Parathyroid adenoma (tissue), 2 donors: Measurements from ENCODE around the gene ARIH2.

Source experiments
- H2AFZ ChIP-seq: fragments of 300-600 bp; sonication (generic); one replicate; pipeline ENCODE4 v1.7.0; 2017; ENCODE audit warnings: antibody characterized with exemption, mild to moderate bottlenecking
- H3K27ac ChIP-seq: fragments of 300-600 bp; sonication (generic); one replicate; pipeline ENCODE4 v1.7.0; 2017
- H3K27me3 ChIP-seq: fragments of 300-600 bp; sonication (generic); one replicate; pipeline ENCODE4 v1.7.0; 2017; ENCODE audit warnings: low read length; ENCODE audit not compliant: control insufficient read depth, insufficient read depth
- H3K36me3 ChIP-seq: fragments of 300-600 bp; sonication (generic); one replicate; pipeline ENCODE4 v1.7.0; 2017; ENCODE audit warnings: low read length; ENCODE audit not compliant: control insufficient read depth, insufficient read depth
- H3K4me1 ChIP-seq: fragments of 300-600 bp; sonication (generic); one replicate; pipeline ENCODE4 v1.7.0; 2017; ENCODE audit warnings: control low read depth
- H3K4me2 ChIP-seq: fragments of 300-600 bp; sonication (generic); one replicate; pipeline ENCODE4 v1.7.0; 2017; ENCODE audit warnings: low read length
- H3K4me3 ChIP-seq: fragments of 300-600 bp; sonication (generic); one replicate; pipeline ENCODE4 v1.7.0; 2017; ENCODE audit warnings: low read depth, low read length
- H3K79me2 ChIP-seq: fragments of 300-600 bp; sonication (generic); one replicate; pipeline ENCODE4 v1.7.0; 2017; ENCODE audit warnings: control low read depth
- H3K9ac ChIP-seq: fragments of 300-600 bp; sonication (generic); one replicate; pipeline ENCODE4 v1.7.0; 2017; ENCODE audit warnings: mild to moderate bottlenecking
- H3K9me3 ChIP-seq: fragments of 300-600 bp; sonication (generic); one replicate; pipeline ENCODE4 v1.7.0; 2017; ENCODE audit warnings: low read length; ENCODE audit not compliant: control insufficient read depth
- CTCF ChIP-seq: fragments of 300-600 bp; sonication (generic); IDR thresholded peaks from one replicate; pipeline ENCODE4 v1.7.0; 2017; ENCODE audit warnings: antibody characterized with exemption, mild to moderate bottlenecking
- donor health status: primary hyperparathyroidism.

Gene ARIH2

GRCh38 chr3:49025793-49026520 is 107.3 kb downstream of the ARIH2 start:
- H3K36me3 ChIP-seq = no peaks in the 10 kb centered on the region
- H3K4me3 ChIP-seq = no peak overlapping the region
- peaks cover 11% of the 10 kb centered on the region for H3K4me1 ChIP-seq
- no peak for TF ChIP-seq CTCF
- H2AFZ ChIP-seq = no peak overlapping the region
- peaks cover 3% of the 10 kb centered on the region for H3K79me2 ChIP-seq
- no peak overlapping the region for H3K27ac ChIP-seq
- no peak overlapping the region for H3K9ac ChIP-seq
- no peaks in the 10 kb centered on the region for H3K27me3 ChIP-seq
- no peaks in the 10 kb centered on the region for H3K9me3 ChIP-seq
- H3K4me2 ChIP-seq = no peak overlapping the region

- no peak for TF ChIP-seq CTCF
- Histone ChIP-seq H3K4me2 (no peak overlapping the region), H2AFZ (no peak overlapping the region), H3K27ac (no peak overlapping the region), H3K9ac (no peak overlapping the region), H3K27me3 (no peaks in the 10 kb centered on the region), H3K4me1 (peaks cover 11% of the 10 kb centered on the region), H3K9me3 (no peaks in the 10 kb centered on the region), H3K4me3 (no peak overlapping the region), H3K79me2 (peaks cover 3% of the 10 kb centered on the region), H3K36me3 (no peaks in the 10 kb centered on the region)
Observed at GRCh38 chr3:49026536-49026935, 107.9 kb downstream of the ARIH2 start.

GRCh38 chr3:49027634-49028033 is 109.0 kb downstream of the ARIH2 start:
- Histone ChIP-seq H3K9ac (no peak overlapping the region), H3K4me1 (peaks cover 11% of the 10 kb centered on the region), H3K79me2 (peaks cover 3% of the 10 kb centered on the region), H3K4me3 (no peak overlapping the region), H3K9me3 (no peaks in the 10 kb centered on the region), H2AFZ (no peak overlapping the region), H3K4me2 (no peak overlapping the region), H3K27ac (no peak overlapping the region), H3K36me3 (no peaks in the 10 kb centered on the region), H3K27me3 (no peaks in the 10 kb centered on the region)
- no peak for TF ChIP-seq CTCF

- Histone ChIP-seq H3K4me1 (peaks cover 11% of the 10 kb centered on the region), H3K9me3 (no peaks in the 10 kb centered on the region), H2AFZ (no peak overlapping the region), H3K27ac (peak overlapping the region; percentile 89), H3K79me2 (peaks cover 3% of the 10 kb centered on the region), H3K27me3 (no peaks in the 10 kb centered on the region), H3K4me3 (peak overlapping the region; percentile 78), H3K36me3 (no peaks in the 10 kb centered on the region), H3K9ac (no peak overlapping the region), H3K4me2 (peak overlapping the region; percentile 83)
- no peak for TF ChIP-seq CTCF
Observed at GRCh38 chr3:49028298-49028672, 109.6 kb downstream of the ARIH2 start.
